ENCODE results near the gene ELMO1.
A peak's percentile ranks its signal among the peaks of the same experiment; 100 is the strongest.

The ELMO1 gene

GRCh38 chr7:36879021-36879420 is 569.6 kb downstream of the ELMO1 start:
- peaks cover 2 to 14% of the 10 kb centered on the region in 2 experiments for H3K36me3 ChIP-seq (ENCODE audit: control insufficient read depth in 1 of 2, insufficient read depth in 2 of 2, low read length in 2 of 2)
- no peaks in the 10 kb centered on the region for H3K27me3 ChIP-seq (ENCODE audit: insufficient read depth, low read length)
- no CpG with 5 or more reads among the region's 4 CpGs for WGBS (ENCODE audit: extremely low coverage, insufficient coverage, insufficient read length)
- H2BK12ac ChIP-seq (ENCODE audit: low read length): no peak overlapping the region
- no peak overlapping the region for H2AFZ ChIP-seq (ENCODE audit: insufficient read depth, low read length, poor library complexity)
- H3K9me3 ChIP-seq (ENCODE audit: insufficient read depth, low read depth, low read length): no peaks in the 10 kb centered on the region
- no peak overlapping the region for H3K4me3 ChIP-seq (ENCODE audit: low read depth, low read length)
- H3K79me2 ChIP-seq (ENCODE audit: control insufficient read depth, insufficient read depth, low read length, poor library complexity): no peaks in the 10 kb centered on the region
- no peak overlapping the region for H2BK120ac ChIP-seq (ENCODE audit: insufficient read depth, low read length, poor library complexity)
- no peak overlapping the region for H2AK5ac ChIP-seq (ENCODE audit: low read length)
- peaks cover 6 to 14% of the 10 kb centered on the region in 2 experiments for H3K4me1 ChIP-seq (ENCODE audit: control insufficient read depth in 1 of 2, insufficient read depth in 2 of 2, low read length in 2 of 2)
- DNase-seq: no peak
- no peak overlapping the region for H3K14ac ChIP-seq (ENCODE audit: low read length)
- no peak overlapping the region for H4K12ac ChIP-seq (ENCODE audit: low read depth, low read length)
- H3K27ac ChIP-seq (ENCODE audit: low read depth, low read length): no peak overlapping the region
- no peak overlapping the region for H3K4ac ChIP-seq (ENCODE audit: low read depth, low read length)
- peaks cover 3% of the 10 kb centered on the region for H3K79me1 ChIP-seq (ENCODE audit: low read length)
- no peak overlapping the region for H3K23ac ChIP-seq (ENCODE audit: low read length)
- no peak overlapping the region for H3K9ac ChIP-seq (ENCODE audit: low read length)
- H2BK5ac ChIP-seq (ENCODE audit: low read depth, low read length, poor library complexity): no peak overlapping the region
- no peak overlapping the region for H4K91ac ChIP-seq (ENCODE audit: low read depth, low read length)
- H3K18ac ChIP-seq (ENCODE audit: low read length): no peak overlapping the region
- no peak overlapping the region for H4K8ac ChIP-seq (ENCODE audit: low read depth, low read length)
- no peak overlapping the region for H3K4me2 ChIP-seq (ENCODE audit: low read length)

GRCh38 chr7:36878288-36878687 is 570.4 kb downstream of the ELMO1 start:
- Histone ChIP-seq H3K4me2 (ENCODE audit: low read length) (no peak overlapping the region), H2BK120ac (ENCODE audit: insufficient read depth, low read length, poor library complexity) (no peak overlapping the region), H3K23ac (ENCODE audit: low read length) (no peak overlapping the region), H3K14ac (ENCODE audit: low read length) (no peak overlapping the region), H3K18ac (ENCODE audit: low read length) (no peak overlapping the region), H3K27me3 (ENCODE audit: insufficient read depth, low read length) (no peaks in the 10 kb centered on the region), H3K27ac (ENCODE audit: low read depth, low read length) (no peak overlapping the region), H3K36me3 (ENCODE audit: control insufficient read depth in 1 of 2, insufficient read depth in 2 of 2, low read length in 2 of 2) (peaks cover 0 to 9% of the 10 kb centered on the region in 2 experiments), H3K4ac (ENCODE audit: low read depth, low read length) (no peak overlapping the region), H3K9me3 (ENCODE audit: insufficient read depth, low read depth, low read length) (no peaks in the 10 kb centered on the region), H3K4me1 (ENCODE audit: control insufficient read depth in 1 of 2, insufficient read depth in 2 of 2, low read length in 2 of 2) (peaks cover 6 to 14% of the 10 kb centered on the region in 2 experiments), H4K91ac (ENCODE audit: low read depth, low read length) (no peak overlapping the region), H2AFZ (ENCODE audit: insufficient read depth, low read length, poor library complexity) (no peak overlapping the region), H3K79me1 (ENCODE audit: low read length) (peaks cover 4% of the 10 kb centered on the region), H2BK5ac (ENCODE audit: low read depth, low read length, poor library complexity) (no peak overlapping the region), H2AK5ac (ENCODE audit: low read length) (no peak overlapping the region), H3K4me3 (ENCODE audit: low read depth, low read length) (no peak overlapping the region), H4K8ac (ENCODE audit: low read depth, low read length) (no peak overlapping the region), H2BK12ac (ENCODE audit: low read length) (no peak overlapping the region), H4K12ac (ENCODE audit: low read depth, low read length) (no peak overlapping the region), H3K9ac (ENCODE audit: low read length) (no peak overlapping the region), H3K79me2 (ENCODE audit: control insufficient read depth, insufficient read depth, low read length, poor library complexity) (no peaks in the 10 kb centered on the region)
- no CpG with 5 or more reads among the region's 2 CpGs for WGBS (ENCODE audit: extremely low coverage, insufficient coverage, insufficient read length)
- no peak for DNase-seq

GRCh38 chr7:36875794-36876193 is 572.9 kb downstream of the ELMO1 start:
- Histone ChIP-seq H4K12ac (ENCODE audit: low read depth, low read length) (no peak overlapping the region), H3K18ac (ENCODE audit: low read length) (peak overlapping the region; percentile 3), H2BK120ac (ENCODE audit: insufficient read depth, low read length, poor library complexity) (no peak overlapping the region), H3K23ac (ENCODE audit: low read length) (no peak overlapping the region), H3K9me3 (ENCODE audit: insufficient read depth, low read depth, low read length) (no peaks in the 10 kb centered on the region), H3K4me3 (ENCODE audit: low read depth, low read length) (no peak overlapping the region), H4K91ac (ENCODE audit: low read depth, low read length) (peak overlapping the region; percentile 51), H3K14ac (ENCODE audit: low read length) (no peak overlapping the region), H2BK12ac (ENCODE audit: low read length) (peak overlapping the region; percentile 12), H3K27ac (ENCODE audit: low read depth, low read length) (no peak overlapping the region), H3K27me3 (ENCODE audit: insufficient read depth, low read length) (no peaks in the 10 kb centered on the region), H3K79me1 (ENCODE audit: low read length) (peaks cover 11% of the 10 kb centered on the region), H3K9ac (ENCODE audit: low read length) (no peak overlapping the region), H3K4me2 (ENCODE audit: low read length) (no peak overlapping the region), H3K36me3 (ENCODE audit: control insufficient read depth in 1 of 2, insufficient read depth in 2 of 2, low read length in 2 of 2) (peaks cover 0 to 7% of the 10 kb centered on the region in 2 experiments), H2BK5ac (ENCODE audit: low read depth, low read length, poor library complexity) (no peak overlapping the region), H4K8ac (ENCODE audit: low read depth, low read length) (peak overlapping the region; percentile 26), H2AK5ac (ENCODE audit: low read length) (no peak overlapping the region), H3K4ac (ENCODE audit: low read depth, low read length) (no peak overlapping the region), H2AFZ (ENCODE audit: insufficient read depth, low read length, poor library complexity) (no peak overlapping the region), H3K79me2 (ENCODE audit: control insufficient read depth, insufficient read depth, low read length, poor library complexity) (no peaks in the 10 kb centered on the region), H3K4me1 (ENCODE audit: control insufficient read depth in 1 of 2, insufficient read depth in 2 of 2, low read length in 2 of 2) (peaks cover 6 to 23% of the 10 kb centered on the region in 2 experiments)
- no peak for DNase-seq
- no CpG with 5 or more reads among the region's 2 CpGs for WGBS (ENCODE audit: extremely low coverage, insufficient coverage, insufficient read length)

- no peak overlapping the region for H2AFZ ChIP-seq (ENCODE audit: insufficient read depth, low read length, poor library complexity)
- no peak overlapping the region for H3K14ac ChIP-seq (ENCODE audit: low read length)
- WGBS (ENCODE audit: extremely low coverage, insufficient coverage, insufficient read length): no CpG with 5 or more reads among the region's 2 CpGs
- H2BK5ac ChIP-seq (ENCODE audit: low read depth, low read length, poor library complexity): no peak overlapping the region
- no peak overlapping the region for H4K8ac ChIP-seq (ENCODE audit: low read depth, low read length)
- H3K4ac ChIP-seq (ENCODE audit: low read depth, low read length): no peak overlapping the region
- H3K79me1 ChIP-seq (ENCODE audit: low read length): peaks cover 16% of the 10 kb centered on the region
- H3K9ac ChIP-seq (ENCODE audit: low read length): no peak overlapping the region
- H3K4me1 ChIP-seq (ENCODE audit: control insufficient read depth in 1 of 2, insufficient read depth in 2 of 2, low read length in 2 of 2): peaks cover 9 to 25% of the 10 kb centered on the region in 2 experiments
- no peak overlapping the region for H3K23ac ChIP-seq (ENCODE audit: low read length)
- H4K91ac ChIP-seq (ENCODE audit: low read depth, low read length): peak overlapping the region; percentile 33
- no peak overlapping the region for H3K27ac ChIP-seq (ENCODE audit: low read depth, low read length)
- H3K79me2 ChIP-seq (ENCODE audit: control insufficient read depth, insufficient read depth, low read length, poor library complexity): no peaks in the 10 kb centered on the region
- H3K4me2 ChIP-seq (ENCODE audit: low read length): no peak overlapping the region
- no peak for DNase-seq
- no peak overlapping the region for H3K4me3 ChIP-seq (ENCODE audit: low read depth, low read length)
- peaks cover 2 to 8% of the 10 kb centered on the region in 2 experiments for H3K36me3 ChIP-seq (ENCODE audit: control insufficient read depth in 1 of 2, insufficient read depth in 2 of 2, low read length in 2 of 2)
- H4K12ac ChIP-seq (ENCODE audit: low read depth, low read length): no peak overlapping the region
- no peak overlapping the region for H2BK120ac ChIP-seq (ENCODE audit: insufficient read depth, low read length, poor library complexity)
- no peak overlapping the region for H2AK5ac ChIP-seq (ENCODE audit: low read length)
- H2BK12ac ChIP-seq (ENCODE audit: low read length): no peak overlapping the region
- H3K18ac ChIP-seq (ENCODE audit: low read length): no peak overlapping the region
- no peaks in the 10 kb centered on the region for H3K27me3 ChIP-seq (ENCODE audit: insufficient read depth, low read length)
- no peaks in the 10 kb centered on the region for H3K9me3 ChIP-seq (ENCODE audit: insufficient read depth, low read depth, low read length)
Observed at GRCh38 chr7:36874041-36874440, 574.6 kb downstream of the ELMO1 start.

Data from trophoblast cell (in vitro differentiated cells and primary cell).